Naive thymus-derived CD4-positive, alpha-beta T cell (primary cell): Measurements from ENCODE around the gene CLDN15. TPM values are rescaled to one million over a fixed set of nuclear protein-coding genes. Genes with fewer than 3 reads are reported as not detected.
A peak's percentile ranks its signal among the peaks of the same experiment; 100 is the strongest.

ENCODE experiments used
- ATAC-seq: fragments of 150-1000 bp; cut with Tn5 transposase; 2 replicates; pipeline ENCODE4 v1.10.0; 2021; ENCODE audit warnings: mild to moderate bottlenecking, moderate library complexity
- CTCF ChIA-PET: fragments of 350-600 bp; sonication (Branson Sonifier 250); formaldehyde crosslinking; loops from one replicate; lab custom pipeline; 2021; ENCODE audit warnings: antibody characterized with exemption; lab: Charles Lee
- POLR2A ChIA-PET: fragments of 350-600 bp; sonication (Branson Sonifier 250); formaldehyde crosslinking; loops from one replicate; lab custom pipeline; 2021; ENCODE audit warnings: antibody characterized with exemption, inconsistent platforms; lab: Charles Lee
- DNase-seq, 9 donors: peaks; one replicate each; pipeline versions ENCODE4 v3.0.0 to v3.0.0-alpha.2; 2020 to 2022; ENCODE audit warnings: mixed read lengths in 1 of 9
- H3K27ac ChIP-seq: one replicate; pipeline ENCODE4 v1.7.0; 2013; ENCODE audit warnings: mild to moderate bottlenecking, low read depth, low read length, moderate library complexity
- H3K27me3 ChIP-seq, 2 donors: one replicate each; pipeline ENCODE4 v1.7.0; 2013; ENCODE audit warnings: low read length in 2 of 2, mild to moderate bottlenecking in 2 of 2, moderate library complexity in 2 of 2; ENCODE audit not compliant: control insufficient read depth in 2 of 2, insufficient read depth in 2 of 2
- H3K36me3 ChIP-seq, 3 experiments: 1 replicate in 2 of 3; 2 replicates in 1 of 3; pipeline ENCODE4 v1.7.0; 2013; ENCODE audit warnings: low read length in 3 of 3, mild to moderate bottlenecking in 3 of 3, moderate library complexity in 1 of 3; ENCODE audit not compliant: insufficient read depth in 3 of 3, control insufficient read depth in 2 of 3
- H3K4me1 ChIP-seq, 2 donors: one replicate each; pipeline ENCODE4 v1.7.0; 2013; ENCODE audit warnings: low read length in 2 of 2, mild to moderate bottlenecking in 2 of 2, moderate library complexity in 1 of 2; ENCODE audit not compliant: control insufficient read depth in 2 of 2, insufficient read depth in 2 of 2
- H3K4me3 ChIP-seq: 2 replicates; pipeline ENCODE4 v1.7.0; 2013; ENCODE audit warnings: mild to moderate bottlenecking, low read length
- H3K9me3 ChIP-seq, 3 experiments: 1 replicate in 2 of 3; 2 replicates in 1 of 3; pipeline ENCODE4 v1.7.0; 2013; ENCODE audit warnings: low read length in 3 of 3; ENCODE audit not compliant: control insufficient read depth in 2 of 3
- H3K27ac Mint-ChIP-seq, 9 donors: one replicate each; pipeline ENCODE4 v1.8.0; 2020 to 2022; ENCODE audit warnings: mixed read lengths in 9 of 9, mild to moderate bottlenecking in 8 of 9, moderate library complexity in 5 of 9, inconsistent platforms in 2 of 9
- H3K27me3 Mint-ChIP-seq, 5 donors: one replicate each; pipeline ENCODE4 v1.8.0; 2021 to 2022; ENCODE audit warnings: mixed read lengths in 5 of 5, mild to moderate bottlenecking in 1 of 5
- H3K36me3 Mint-ChIP-seq, 5 donors: one replicate each; pipeline ENCODE4 v1.8.0; 2020 to 2022; ENCODE audit warnings: mixed read lengths in 5 of 5, mild to moderate bottlenecking in 3 of 5, inconsistent platforms in 1 of 5
- H3K4me1 Mint-ChIP-seq, 7 donors: one replicate each; pipeline ENCODE4 v1.8.0; 2020 to 2022; ENCODE audit warnings: mixed read lengths in 7 of 7, mild to moderate bottlenecking in 3 of 7, inconsistent platforms in 1 of 7
- H3K4me3 Mint-ChIP-seq, 10 donors: one replicate each; pipeline ENCODE4 v1.8.0; 2020 to 2022; ENCODE audit warnings: mild to moderate bottlenecking in 10 of 10, mixed read lengths in 10 of 10, moderate library complexity in 6 of 10, inconsistent platforms in 2 of 10
- H3K9me3 Mint-ChIP-seq, 11 donors: one replicate each; pipeline ENCODE4 v1.8.0; 2020 to 2022; ENCODE audit warnings: mixed read lengths in 11 of 11, mild to moderate bottlenecking in 4 of 11, inconsistent platforms in 1 of 11, moderate library complexity in 1 of 11
- intact Hi-C, 2 donors: fragments of 100-400 bp; cut with micrococcal nuclease; formaldehyde crosslinking; loops; one replicate each; pipeline ENCODE4 v1.15.1; 2023
- polyA plus RNA-seq, 2 donors: library from polyadenylated mRNA; unstranded; fragments of 300-500 nt; fragmentation: Illumina TruSeq; gene quantifications; one replicate each; pipeline ENCODE4 v1.2.3, GENCODE V29; 2021
- total RNA-seq, 6 experiments: library from RNA in 5 of 6; stranded (reverse) in 5 of 6; gene quantifications; 1 replicate in 5 of 6; 2 replicates in 1 of 6; pipeline ENCODE4 v1.2.3 and lab custom pipeline; 2021 to 2026

Gene CLDN15
- total and polyA plus RNA-seq, 7 experiments from 2014 or later = 0.51 to 58.6 (median 23.3) TPM

DNA sequence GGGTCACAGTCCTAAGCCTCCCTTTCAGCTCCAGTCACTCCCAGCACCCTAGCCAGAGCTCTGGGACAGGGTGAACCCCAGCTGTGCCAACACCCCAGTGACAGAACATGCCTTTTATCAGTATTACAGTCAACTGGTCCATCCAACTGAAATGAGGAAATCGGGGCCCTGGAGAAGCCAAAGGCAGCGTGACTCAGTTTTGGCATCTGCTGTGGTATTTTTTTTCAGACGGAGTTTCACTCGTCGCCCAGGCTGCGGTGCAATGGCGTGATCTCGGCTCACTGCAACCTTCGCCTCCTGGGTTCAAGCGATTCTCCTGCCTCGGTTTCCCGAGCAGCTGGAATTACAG lies 3.4 kb upstream of the CLDN15 start:
- POLR2A ChIA-PET = interaction anchor here (1.1 kb wide), 1 partner anchor 21 kb away, joined by 4 read pairs; no protein-coding TSS in a partner anchor
- Histone ChIP-seq H3K27me3 (no peaks in the 10 kb centered on the region), H3K9me3 (no peaks in the 10 kb centered on the region), H3K4me1 (peaks cover 14 to 16% of the 10 kb centered on the region in 2 donors), H3K4me3 (no peak overlapping the region), H3K36me3 (peaks cover 0 to 51% (median 12%) of the 10 kb centered on the region in 3 experiments), H3K27ac (no peak overlapping the region)
- DNase-seq (no peak), ATAC-seq (no peak)
- Mint-ChIP-seq H3K4me3 (no peak overlapping the region), H3K9me3 (no peaks in the 10 kb centered on the region), H3K27ac (peak overlapping the region in 1 of 9 donors; percentile 46), H3K4me1 (peaks cover 12 to 36% (median 33%) of the 10 kb centered on the region in 7 donors), H3K27me3 (no peaks in the 10 kb centered on the region), H3K36me3 (peaks cover 0 to 5% (median 0%) of the 10 kb centered on the region in 5 donors)
- CTCF ChIA-PET = no interaction called here
- intact Hi-C loops = loop anchor here (5.0 to 10.0 kb wide), 6 partner anchors 366 to 1834 kb away; partner anchors contain the start of genes AGFG2 (in 1 of the 2), AP4M1 (in 1 of the 2), ARMC10 (in 1 of the 2) and FBXL13 (in 1 of the 2)

GRCh38 chr7:101240226-101241014 lies 2.8 kb upstream of the CLDN15 start:
- H3K9me3 ChIP-seq = no peaks in the 10 kb centered on the region
- H3K4me1 ChIP-seq = peaks cover 11 to 12% of the 10 kb centered on the region in 2 donors
- no peak for DNase-seq
- CTCF ChIA-PET = no interaction called here
- ATAC-seq = no peak
- peaks cover 0 to 51% (median 12%) of the 10 kb centered on the region in 3 experiments for H3K36me3 ChIP-seq
- peak overlapping the region in 1 of 10 donors; percentile 38 for H3K4me3 Mint-ChIP-seq
- H3K4me3 ChIP-seq = no peak overlapping the region
- peaks cover 7 to 32% (median 27%) of the 10 kb centered on the region in 7 donors for H3K4me1 Mint-ChIP-seq
- no peaks in the 10 kb centered on the region for H3K27me3 ChIP-seq
- peaks cover 0 to 4% (median 0%) of the 10 kb centered on the region in 5 donors for H3K36me3 Mint-ChIP-seq
- no peak overlapping the region for H3K27ac ChIP-seq
- H3K27me3 Mint-ChIP-seq = no peaks in the 10 kb centered on the region
- POLR2A ChIA-PET = interaction anchor here (1.1 kb wide), 1 partner anchor 20 kb away, joined by 4 read pairs; no protein-coding TSS in a partner anchor
- H3K27ac Mint-ChIP-seq = peak overlapping the region in 1 of 9 donors; percentile 46
- intact Hi-C loops = loop anchor here (5.0 to 10.0 kb wide), 6 partner anchors 366 to 1834 kb away; partner anchors contain the start of genes AGFG2 (in 1 of the 2), AP4M1 (in 1 of the 2), ARMC10 (in 1 of the 2) and FBXL13 (in 1 of the 2)
- H3K9me3 Mint-ChIP-seq = no peaks in the 10 kb centered on the region

DNA sequence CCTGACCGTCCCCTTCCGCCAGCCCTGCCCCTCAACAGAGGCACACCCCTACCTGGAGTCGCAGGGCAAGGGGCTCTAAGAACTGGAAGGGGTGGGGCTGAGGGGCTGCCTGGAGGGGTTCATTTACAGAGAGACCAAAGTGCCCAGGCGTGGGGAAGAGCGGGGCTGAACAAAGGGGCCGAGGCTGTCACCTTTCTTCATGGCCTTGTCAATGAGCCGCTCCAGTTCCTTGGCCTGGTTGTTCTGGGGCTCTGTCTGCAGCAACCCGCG lies 2.3 kb upstream of the CLDN15 start:
- ChIA-PET CTCF (no interaction called here), POLR2A (no interaction called here)
- H3K4me1 ChIP-seq = peaks cover 8% of the 10 kb centered on the region in 2 donors
- H3K27me3 ChIP-seq = no peaks in the 10 kb centered on the region
- Mint-ChIP-seq H3K4me3 (peak overlapping the region in 1 of 10 donors; percentile 38), H3K4me1 (peaks cover 1 to 28% (median 22%) of the 10 kb centered on the region in 7 donors), H3K9me3 (no peaks in the 10 kb centered on the region), H3K27ac (no peak overlapping the region), H3K36me3 (peaks cover 0 to 4% (median 0%) of the 10 kb centered on the region in 5 donors), H3K27me3 (no peaks in the 10 kb centered on the region)
- DNase-seq (no peak), ATAC-seq (no peak)
- peaks cover 0 to 54% (median 12%) of the 10 kb centered on the region in 3 experiments for H3K36me3 ChIP-seq
- H3K9me3 ChIP-seq = no peaks in the 10 kb centered on the region
- intact Hi-C loops = loop anchor here (5.0 to 10.0 kb wide), 6 partner anchors 365 to 1835 kb away; partner anchors contain the start of genes AGFG2 (in 1 of the 2), AP4M1 (in 1 of the 2), ARMC10 (in 1 of the 2) and FBXL13 (in 1 of the 2)
- H3K27ac ChIP-seq = no peak overlapping the region
- H3K4me3 ChIP-seq = no peak overlapping the region

DNA sequence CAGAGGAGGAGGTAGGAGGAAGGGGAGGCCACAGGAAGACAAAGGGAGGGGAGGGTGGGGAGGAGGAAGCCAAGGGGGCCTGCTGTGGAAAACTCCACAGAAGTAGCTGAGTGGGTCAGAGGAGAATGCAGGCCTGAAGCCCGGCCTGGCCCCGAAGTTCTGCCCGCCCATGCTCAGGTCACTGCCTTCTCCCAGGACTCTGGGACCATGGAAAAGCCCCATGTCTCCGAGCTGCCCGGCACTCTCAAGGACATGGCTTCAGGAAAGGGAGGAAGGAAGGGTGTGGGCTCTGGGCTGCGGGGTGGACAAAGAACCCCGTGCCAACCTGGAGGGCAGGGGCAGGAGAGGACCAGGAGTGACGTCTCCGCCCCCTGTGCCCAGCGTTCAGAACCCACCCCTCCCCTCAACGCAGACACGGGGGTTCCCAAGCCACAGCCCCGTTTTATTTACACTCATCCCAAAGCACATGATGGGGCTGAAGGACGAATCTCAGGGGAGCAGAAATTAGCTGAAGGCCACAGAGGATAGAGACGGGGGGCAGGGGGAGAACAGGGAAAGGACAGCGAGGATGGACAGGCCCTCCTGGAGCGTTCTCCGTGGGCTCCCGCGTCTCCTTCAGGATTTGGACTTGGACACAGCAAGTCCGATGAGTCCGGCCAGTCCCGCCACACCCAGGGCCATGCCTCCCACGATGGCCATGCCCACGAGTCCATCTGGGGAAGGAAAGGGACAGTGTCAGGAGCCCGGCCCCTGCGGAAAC lies 1.8 kb upstream of the CLDN15 start:
- H3K27ac Mint-ChIP-seq = no peak overlapping the region

GRCh38 chr7:101238226-101239182 lies 902 bp upstream of the CLDN15 start:
- Mint-ChIP-seq H3K9me3 (no peaks in the 10 kb centered on the region), H3K4me1 (peaks cover 0 to 21% (median 8%) of the 10 kb centered on the region in 7 donors), H3K27me3 (no peaks in the 10 kb centered on the region), H3K27ac (peak overlapping the region in 1 of 9 donors; percentile 42), H3K4me3 (no peak overlapping the region), H3K36me3 (peaks cover 0 to 4% (median 0%) of the 10 kb centered on the region in 5 donors)
- Histone ChIP-seq H3K27ac (no peak overlapping the region), H3K9me3 (no peaks in the 10 kb centered on the region), H3K27me3 (no peaks in the 10 kb centered on the region), H3K4me3 (no peak overlapping the region), H3K4me1 (peaks cover 0 to 2% of the 10 kb centered on the region in 2 donors), H3K36me3 (peaks cover 0 to 53% (median 12%) of the 10 kb centered on the region in 3 experiments)
- ATAC-seq (no peak), DNase-seq (no peak)
- CTCF ChIA-PET = interaction anchor here (0.9 kb wide), 1 partner anchor 8 kb away, joined by 3 read pairs; no protein-coding TSS in a partner anchor
- POLR2A ChIA-PET = no interaction called here
- intact Hi-C loops = no loop called here

More for the DNA sequence above, 1.8 kb upstream of the CLDN15 start:
- Histone ChIP-seq H3K27ac (no peak overlapping the region), H3K9me3 (no peaks in the 10 kb centered on the region), H3K27me3 (no peaks in the 10 kb centered on the region), H3K36me3 (peaks cover 0 to 54% (median 12%) of the 10 kb centered on the region in 3 experiments), H3K4me3 (no peak overlapping the region), H3K4me1 (peaks cover 8% of the 10 kb centered on the region in 2 donors)
- Mint-ChIP-seq H3K27me3 (no peaks in the 10 kb centered on the region), H3K9me3 (no peaks in the 10 kb centered on the region), H3K4me3 (no peak overlapping the region), H3K4me1 (peaks cover 0 to 28% (median 17%) of the 10 kb centered on the region in 7 donors), H3K36me3 (peaks cover 0 to 4% (median 0%) of the 10 kb centered on the region in 5 donors)
- DNase-seq = no peak
- no peak for ATAC-seq
- POLR2A ChIA-PET = no interaction called here
- CTCF ChIA-PET = no interaction called here
- intact Hi-C loops = no loop called here
